Lung microvascular endothelial cell (primary cell): ENCODE data around the gene TSKS. TPM values are rescaled to one million over a fixed set of nuclear protein-coding genes. Genes with fewer than 3 reads are reported as not detected.

Experiments used
- DNase-seq, 2 donors: peaks; one replicate each; pipeline versions ENCODE4 v3.0.0 to v3.0.0-alpha.2; 2010; ENCODE audit warnings: low read depth in 2 of 2
- total RNA-seq: library from RNA; depleted of rRNA; stranded (reverse); fragments of >200 nt; gene quantifications from 2 replicates; pipeline ENCODE4 v1.2.1, GENCODE V29; 2014

Gene TSKS
- total RNA-seq, 1 donor from 2014 or later: under 0.01 TPM

DNA sequence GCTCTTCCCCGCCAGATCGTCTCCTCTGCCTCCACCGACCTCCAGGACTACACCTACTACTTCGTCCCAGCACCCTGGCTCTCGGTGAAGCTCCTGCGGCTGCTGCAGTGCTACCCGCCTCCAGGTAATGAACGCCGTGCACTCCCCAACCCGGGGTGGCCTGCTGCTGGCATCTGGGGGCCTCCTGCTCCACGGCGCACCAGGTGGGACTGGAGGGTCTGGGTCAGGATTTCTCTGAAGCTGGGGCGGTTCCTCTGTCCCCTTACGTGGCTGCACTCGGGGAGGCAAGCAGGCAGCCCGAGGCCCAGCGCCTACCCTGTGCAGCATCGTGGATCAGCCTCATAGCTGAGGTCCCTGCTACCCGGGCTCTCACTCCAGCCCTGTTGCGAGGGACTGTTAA is 32.5 kb upstream of the TSKS start:
- DNase-seq: no peak

GRCh38 chr19:49793561-49793840 is 30.4 kb upstream of the TSKS start:
- no peak for DNase-seq

- DNase-seq: no peak
These were observed 29.9 kb upstream of the TSKS start for GRCh38 chr19:49792829-49793560.

GRCh38 chr19:49791776-49792445 is 28.8 kb upstream of the TSKS start:
- DNase-seq: no peak

DNA sequence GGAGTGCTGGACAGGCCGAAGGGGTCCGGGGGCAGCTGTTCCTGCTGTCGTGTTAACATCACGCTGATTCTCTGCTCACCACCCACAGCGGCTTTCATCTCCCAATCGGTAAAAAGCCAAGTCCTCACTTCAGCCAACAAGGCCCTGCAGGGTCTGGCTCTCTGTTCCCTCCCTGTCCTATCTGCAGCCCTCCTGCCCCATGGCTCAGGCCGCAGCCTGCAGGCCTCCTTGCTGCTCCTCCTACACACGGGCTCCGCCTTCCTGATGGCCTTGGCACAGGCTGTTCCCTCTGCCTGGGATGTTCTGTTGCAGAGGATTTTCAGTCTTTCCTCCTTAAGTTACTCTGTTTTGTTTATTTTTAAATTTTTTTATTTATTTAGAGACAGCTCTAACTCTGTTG is 27.8 kb upstream of the TSKS start:
- DNase-seq: no peak

GRCh38 chr19:49788857-49789256 is 25.8 kb upstream of the TSKS start:
- DNase-seq: no peak

DNA sequence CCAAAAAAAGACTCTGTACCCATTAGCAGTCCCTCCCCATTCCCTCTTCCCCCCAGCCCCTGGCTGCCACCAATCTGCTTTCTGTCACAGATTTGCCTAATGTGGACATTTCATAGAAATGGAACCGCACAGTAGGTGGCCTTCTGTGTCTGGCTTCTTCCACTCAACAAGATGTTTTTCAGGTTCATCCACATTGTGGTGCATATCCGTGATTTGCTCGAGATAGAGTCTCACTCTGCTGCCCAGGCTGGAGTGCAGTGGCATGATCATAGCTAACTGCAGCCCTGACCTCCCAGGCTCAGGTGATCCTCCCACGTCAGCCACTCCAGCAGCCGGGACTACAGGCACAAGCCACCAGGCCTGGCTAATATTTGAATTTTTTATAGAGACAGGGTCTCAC is 24.6 kb upstream of the TSKS start:
- DNase-seq: no peak

DNA sequence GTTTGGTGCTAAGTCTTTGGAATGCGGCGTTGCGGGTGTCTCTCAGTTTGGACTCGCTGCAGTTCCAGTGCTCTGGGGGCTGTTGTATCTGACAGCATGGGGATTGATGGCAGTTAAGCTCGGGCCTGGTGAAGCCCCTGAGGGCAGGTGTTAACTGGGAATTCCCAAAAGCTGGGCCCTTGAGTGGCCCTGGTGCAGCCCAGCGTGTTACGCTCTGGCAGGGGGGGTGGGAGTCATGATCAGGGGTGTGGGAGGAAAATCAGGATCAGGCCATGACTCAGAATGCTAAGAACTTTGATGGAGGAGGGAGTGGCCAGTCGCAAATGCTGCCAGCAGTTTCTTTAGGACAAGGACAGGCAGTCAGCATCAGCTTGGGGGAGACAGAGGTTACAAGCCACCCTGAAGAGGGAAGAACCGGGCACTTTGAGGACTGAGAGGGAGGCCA is 23.3 kb upstream of the TSKS start:
- DNase-seq: peak in 1 of 2 donors; percentile 32

- DNase-seq: no peak
These were observed 19.4 kb upstream of the TSKS start for GRCh38 chr19:49782515-49782914.

GRCh38 chr19:49781394-49781793 is 18.3 kb upstream of the TSKS start:
- no peak for DNase-seq

DNA sequence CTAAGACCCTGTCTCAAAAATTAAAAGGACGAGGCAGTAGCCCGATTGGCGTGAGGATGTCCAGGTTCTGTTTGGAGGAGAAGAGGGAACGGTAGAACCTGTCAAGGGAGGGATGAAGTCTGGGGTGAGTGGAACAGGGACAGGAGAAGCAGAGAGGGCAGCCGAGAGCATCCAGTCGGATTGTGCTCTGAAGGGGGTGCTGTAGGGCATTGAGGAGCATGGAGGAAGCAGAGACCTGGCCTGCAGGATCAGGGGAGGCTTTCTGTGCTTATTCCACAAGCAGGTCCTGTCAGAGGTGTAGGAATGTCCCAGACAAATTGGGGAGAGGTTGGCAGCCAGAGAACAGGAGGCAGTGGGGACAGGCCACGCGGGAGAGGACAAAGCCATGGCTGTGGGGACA is 17.8 kb upstream of the TSKS start:
- no peak for DNase-seq

- no peak for DNase-seq
These were observed 16.8 kb upstream of the TSKS start for GRCh38 chr19:49779731-49780555.

GRCh38 chr19:49776371-49776764 is 13.3 kb upstream of the TSKS start:
- no peak for DNase-seq

DNA sequence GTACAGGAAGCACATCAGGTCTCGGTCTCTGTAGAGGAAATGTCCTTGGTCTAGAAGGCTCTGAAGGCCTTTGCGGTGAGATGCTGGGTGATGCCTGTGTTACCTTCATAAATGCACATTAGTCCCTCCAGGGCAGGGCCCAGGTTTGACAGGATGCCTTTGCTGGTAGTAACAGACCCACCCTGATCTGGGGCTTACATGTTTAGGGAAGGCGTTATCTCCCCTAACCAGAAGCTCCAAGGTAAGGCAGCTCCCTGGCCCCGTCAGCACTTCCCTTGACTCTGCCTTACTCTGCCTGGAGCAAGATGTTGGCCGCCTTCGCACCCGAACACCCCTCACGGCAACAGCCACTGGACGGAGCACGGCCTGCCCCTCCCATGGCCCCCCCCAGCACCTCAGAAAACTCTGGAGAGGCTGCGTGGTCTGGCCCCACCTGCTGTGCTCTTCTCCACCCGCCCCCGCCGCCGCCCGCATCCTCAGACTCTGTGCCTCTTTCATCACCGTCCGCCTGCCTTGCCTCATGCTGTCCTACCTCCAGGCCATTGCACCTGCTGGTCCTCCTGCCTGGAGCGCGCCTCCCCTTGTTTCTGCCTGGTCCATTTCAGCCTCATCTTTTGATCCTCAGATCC is 12.8 kb upstream of the TSKS start:
- DNase-seq: no peak

DNA sequence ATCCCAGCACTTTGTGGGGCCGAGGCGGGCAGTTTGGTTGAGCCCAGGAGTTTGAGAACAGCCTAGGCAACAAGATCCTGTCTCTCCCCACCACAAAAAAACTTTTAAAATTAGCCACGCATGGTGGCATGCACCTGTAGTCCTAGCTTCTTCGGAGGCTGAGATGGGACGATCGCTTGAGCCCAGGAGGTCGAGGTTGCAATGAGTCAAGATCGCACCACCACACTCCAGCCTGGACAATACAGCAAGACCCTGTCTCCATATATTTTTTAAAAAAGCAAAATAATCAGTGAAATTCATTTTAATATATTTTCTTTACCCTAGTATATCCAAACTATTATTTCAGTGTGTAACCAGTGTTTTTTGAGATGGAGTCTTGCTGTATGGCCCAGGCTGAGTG is 11.9 kb upstream of the TSKS start:
- DNase-seq: no peak

DNA sequence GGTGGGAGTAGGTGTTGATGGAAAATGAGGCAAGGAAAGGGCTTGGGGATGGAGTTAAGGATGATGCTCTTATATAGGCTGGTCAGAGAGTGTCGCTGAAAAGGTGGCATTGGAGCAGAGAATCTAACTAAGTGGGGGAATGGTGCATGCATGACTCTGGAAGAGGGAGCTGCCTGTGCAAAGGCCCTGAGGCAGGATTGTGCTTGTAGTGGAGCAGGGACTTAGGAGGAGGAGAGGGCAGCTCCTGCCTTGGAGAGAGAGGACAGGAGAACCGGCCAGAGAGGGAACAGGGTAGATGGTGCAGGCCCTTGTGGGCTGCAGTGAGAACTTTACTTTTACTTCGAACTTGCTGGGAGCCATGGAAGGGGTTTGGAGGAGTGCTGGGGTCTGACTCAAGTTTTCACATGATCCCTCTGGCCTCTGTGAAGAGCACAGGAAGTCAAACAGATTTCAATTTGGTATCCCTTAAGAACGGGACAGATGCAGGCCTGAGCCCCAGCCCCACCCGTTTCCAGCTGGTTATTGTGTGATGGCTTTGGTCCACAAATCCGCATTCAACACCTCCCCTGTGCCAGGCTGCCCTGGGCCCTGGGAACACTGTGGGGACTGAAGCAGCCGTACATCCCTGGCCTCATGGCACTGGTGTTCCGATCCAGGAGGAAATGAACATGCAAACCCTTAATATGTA is 10.7 kb upstream of the TSKS start:
- no peak for DNase-seq

DNA sequence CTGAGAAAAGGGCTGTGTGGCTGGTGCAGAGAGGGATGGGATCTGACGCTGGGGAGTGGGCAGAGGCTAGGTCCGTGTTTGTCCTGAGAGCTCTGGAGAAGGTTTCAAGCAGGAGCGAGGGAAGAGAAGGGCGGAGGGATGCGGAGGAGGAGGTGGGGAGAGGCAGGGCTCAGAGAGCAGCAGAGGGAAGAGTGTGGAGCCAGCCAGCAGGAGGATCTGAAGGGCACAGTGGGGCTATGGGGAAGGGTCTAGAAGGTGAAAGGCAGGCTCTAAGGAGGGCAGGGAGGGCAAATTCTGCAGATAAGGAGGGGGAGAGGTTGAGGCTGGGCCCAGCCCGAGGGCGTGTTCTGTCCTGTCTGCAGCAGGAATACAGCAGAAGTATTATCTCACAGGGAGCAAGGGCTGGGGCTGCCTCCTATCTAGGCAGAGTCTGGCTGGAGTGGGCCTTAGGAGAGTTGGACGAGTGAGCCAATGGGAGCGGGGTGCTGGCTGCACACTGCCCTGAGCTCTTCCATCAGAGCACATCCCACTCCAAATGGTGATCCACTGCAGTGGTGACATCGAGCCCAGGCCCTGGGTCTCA is 9.8 kb upstream of the TSKS start:
- no peak for DNase-seq

- DNase-seq: no peak
These were observed 8.6 kb upstream of the TSKS start for GRCh38 chr19:49771674-49772139.

DNA sequence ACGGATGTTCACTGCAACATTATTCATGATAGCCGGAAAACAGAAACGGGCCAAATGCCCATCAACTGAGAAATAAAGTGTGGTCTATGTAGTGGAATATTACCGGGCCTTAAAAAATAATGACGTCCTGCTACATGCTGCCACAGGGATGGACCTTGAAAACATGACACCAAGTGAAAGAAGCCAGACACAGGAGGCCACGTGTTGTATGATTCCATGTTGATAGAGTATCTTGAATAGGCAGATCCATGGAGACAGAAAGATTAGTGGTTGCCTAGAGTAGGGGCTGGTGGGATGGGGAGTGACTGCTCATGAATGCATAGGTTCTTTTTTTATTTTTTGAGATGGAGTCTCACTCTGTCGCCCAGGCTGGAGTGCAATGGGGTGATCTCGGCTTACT is 7.4 kb upstream of the TSKS start:
- DNase-seq: no peak

DNA sequence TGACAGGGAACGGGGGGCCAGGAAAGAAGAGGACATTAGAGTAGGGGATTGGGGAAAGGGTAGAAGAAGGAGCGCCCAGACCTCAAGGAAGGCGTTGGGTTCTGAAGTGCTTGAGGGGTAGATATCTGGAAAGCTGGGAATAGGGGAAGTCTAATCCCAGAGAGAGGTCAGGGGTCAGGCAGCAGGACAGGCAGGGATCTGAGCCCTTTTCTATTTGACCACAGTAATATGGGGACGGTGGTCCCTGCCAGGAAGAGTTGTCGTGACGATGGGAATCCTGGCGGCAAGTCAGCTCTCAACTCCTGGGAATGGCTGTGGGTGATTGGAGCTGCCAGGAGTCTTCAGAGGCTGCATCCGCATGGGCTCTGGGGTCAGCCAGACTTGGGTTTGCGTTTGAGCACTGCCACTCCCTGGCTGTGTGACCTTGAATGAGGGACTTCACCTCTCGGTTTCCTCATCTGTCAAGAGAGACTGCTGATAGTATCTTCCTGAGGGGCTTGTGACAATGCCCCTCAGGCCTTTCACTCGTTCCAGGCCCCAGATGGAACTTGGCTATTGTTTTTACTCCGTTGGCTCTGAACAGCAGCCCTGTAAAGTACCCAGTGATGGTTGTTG is 5.0 kb upstream of the TSKS start:
- DNase-seq: peak; percentile 14 to 27

DNA sequence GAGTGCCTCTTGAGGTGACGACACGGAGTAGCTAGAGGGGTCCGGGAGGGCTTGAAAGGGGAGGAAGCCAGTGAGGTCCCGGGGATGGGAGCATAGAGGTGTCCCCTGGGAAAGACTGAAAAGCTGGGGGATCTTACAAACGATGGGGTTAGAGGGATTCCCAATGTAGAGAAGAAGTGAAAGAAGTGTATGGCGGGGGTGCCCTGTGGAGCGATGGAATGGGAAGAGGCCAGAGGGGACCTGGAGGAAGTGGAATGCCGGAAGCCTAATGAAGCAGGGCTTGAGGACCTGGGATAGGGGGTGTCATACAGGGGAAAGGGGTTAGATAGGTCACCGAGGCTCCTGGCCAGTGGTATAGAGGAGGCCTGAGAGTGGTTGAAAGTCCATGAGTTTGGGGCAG is 4.3 kb upstream of the TSKS start:
- peak; percentile 14 to 17 for DNase-seq
